H9 (cell line): ENCODE measurements around the gene ARHGAP31. TPM values are rescaled to one million over a fixed set of nuclear protein-coding genes. Genes with fewer than 3 reads are reported as not detected.

ENCODE experiments used
- DNase-seq: peaks from one replicate; pipeline ENCODE4 v3.0.0-alpha.2; 2017
- H2AFZ ChIP-seq: one replicate; pipeline ENCODE4 v1.6.1; 2013; ENCODE audit warnings: mild to moderate bottlenecking, low read length, control low read depth, moderate library complexity
- H2AK5ac ChIP-seq: 2 replicates; pipeline ENCODE4 v1.6.1; 2013; ENCODE audit warnings: low read length, control low read depth, mixed read lengths; ENCODE audit not compliant: insufficient read length
- H2BK120ac ChIP-seq: one replicate; pipeline ENCODE4 v1.6.1; 2013; ENCODE audit warnings: low read depth, mild to moderate bottlenecking, low read length, control low read depth, inconsistent platforms; ENCODE audit not compliant: poor library complexity, severe bottlenecking
- H2BK12ac ChIP-seq: 2 replicates; pipeline ENCODE4 v1.6.1; 2013; ENCODE audit warnings: low read length, control low read depth, mixed read lengths, low read depth; ENCODE audit not compliant: insufficient read length
- H2BK15ac ChIP-seq: 2 replicates; pipeline ENCODE4 v1.6.1; 2013; ENCODE audit warnings: low read depth, low read length, control low read depth
- H2BK20ac ChIP-seq: one replicate; pipeline ENCODE4 v1.6.1; 2013; ENCODE audit warnings: low read depth, mild to moderate bottlenecking, low read length, control low read depth, inconsistent platforms; ENCODE audit not compliant: poor library complexity, severe bottlenecking
- H2BK5ac ChIP-seq: 2 replicates; pipeline ENCODE4 v1.6.1; 2013; ENCODE audit warnings: low read length, control low read depth, mixed read lengths; ENCODE audit not compliant: insufficient read length
- H3K14ac ChIP-seq: 2 replicates; pipeline ENCODE4 v1.6.1; 2013; ENCODE audit warnings: low read length, control low read depth; ENCODE audit not compliant: insufficient read depth
- H3K18ac ChIP-seq: 2 replicates; pipeline ENCODE4 v1.6.1; 2013; ENCODE audit warnings: low read depth, mild to moderate bottlenecking, mixed read lengths, low read length, control low read depth; ENCODE audit not compliant: insufficient read length
- H3K23ac ChIP-seq: 2 replicates; pipeline ENCODE4 v1.6.1; 2013; ENCODE audit warnings: low read length, control low read depth, mixed read lengths, low read depth; ENCODE audit not compliant: insufficient read length
- H3K23me2 ChIP-seq: 2 replicates; pipeline ENCODE4 v1.6.1; 2013; ENCODE audit warnings: low read depth, mild to moderate bottlenecking, mixed read lengths, low read length, control low read depth; ENCODE audit not compliant: insufficient read length, poor library complexity, severe bottlenecking
- H3K27ac ChIP-seq: 2 replicates; pipeline ENCODE4 v1.5.1; 2013; ENCODE audit warnings: low read length, control low read depth, mixed read lengths, low read depth; ENCODE audit not compliant: insufficient read length
- H3K27me3 ChIP-seq: 2 replicates; pipeline ENCODE4 v1.6.1; 2013; ENCODE audit warnings: low read length, control low read depth, inconsistent platforms; ENCODE audit not compliant: insufficient read depth
- H3K4ac ChIP-seq: 2 replicates; pipeline ENCODE4 v1.6.1; 2013; ENCODE audit warnings: low read depth, mild to moderate bottlenecking, control low read depth, inconsistent platforms, low read length, moderate library complexity
- H3K4me1 ChIP-seq: 2 replicates; pipeline ENCODE4 v1.6.1; 2013; ENCODE audit warnings: low read length, control low read depth, inconsistent platforms; ENCODE audit not compliant: insufficient read depth
- H3K4me2 ChIP-seq: 2 replicates; pipeline ENCODE4 v1.6.1; 2013; ENCODE audit warnings: low read length, control low read depth, mixed read lengths; ENCODE audit not compliant: insufficient read length, insufficient read depth
- H3K56ac ChIP-seq: 2 replicates; pipeline ENCODE4 v1.6.1; 2013; ENCODE audit warnings: low read depth, mild to moderate bottlenecking, mixed read lengths, low read length, control low read depth; ENCODE audit not compliant: insufficient read length
- H3K79me1 ChIP-seq: 2 replicates; pipeline ENCODE4 v1.6.1; 2013; ENCODE audit warnings: low read depth, mild to moderate bottlenecking, moderate library complexity, low read length, control low read depth, inconsistent platforms; ENCODE audit not compliant: insufficient read depth, poor library complexity, severe bottlenecking
- H3K79me2 ChIP-seq: 2 replicates; pipeline ENCODE4 v1.6.1; 2013; ENCODE audit warnings: low read length, control low read depth, inconsistent platforms; ENCODE audit not compliant: insufficient read depth
- H3K9ac ChIP-seq: 2 replicates; pipeline ENCODE4 v1.6.1; 2013; ENCODE audit warnings: low read length, control low read depth, mixed read lengths; ENCODE audit not compliant: insufficient read length; ENCODE audit errors: extremely low read depth
- H3K9me3 ChIP-seq: one replicate; pipeline ENCODE4 v1.6.1; 2013; ENCODE audit warnings: low read depth, low read length, inconsistent platforms; ENCODE audit not compliant: control insufficient read depth
- H3T11ph ChIP-seq: one replicate; pipeline ENCODE4 v1.6.1; 2013; ENCODE audit warnings: mild to moderate bottlenecking, low read length, control low read depth, inconsistent platforms
- H4K20me1 ChIP-seq: one replicate; pipeline ENCODE4 v1.6.1; 2013; ENCODE audit not compliant: control insufficient read depth, insufficient read length, insufficient read depth
- H4K5ac ChIP-seq: 2 replicates; pipeline ENCODE4 v1.6.1; 2013; ENCODE audit warnings: low read depth, mild to moderate bottlenecking, mixed read lengths, low read length, control low read depth; ENCODE audit not compliant: insufficient read length
- H4K8ac ChIP-seq: replicated peaks from 2 replicates; pipeline ENCODE4 v1.6.1; 2013; ENCODE audit warnings: low read length, control low read depth, mixed read lengths, low read depth; ENCODE audit not compliant: insufficient read length
- H4K91ac ChIP-seq: 2 replicates; pipeline ENCODE4 v1.6.1; 2013; ENCODE audit warnings: low read depth, mild to moderate bottlenecking, moderate library complexity, mixed read lengths, low read length, control low read depth; ENCODE audit not compliant: insufficient read length
- H3K27ac Mint-ChIP-seq, 3 experiments: 2 replicates in 2 of 3; 3 replicates in 1 of 3; pipeline ENCODE4 v1.8.0; 2020 to 2021; ENCODE audit warnings: mixed read lengths in 3 of 3, mild to moderate bottlenecking in 1 of 3, moderate library complexity in 1 of 3
- H3K27me3 Mint-ChIP-seq: 2 replicates; pipeline ENCODE4 v1.8.0; 2021; ENCODE audit warnings: low read depth, mild to moderate bottlenecking, moderate library complexity, mixed read lengths
- H3K36me3 Mint-ChIP-seq, 3 experiments: 2 replicates in 2 of 3; 3 replicates in 1 of 3; pipeline ENCODE4 v1.8.0; 2020 to 2021; ENCODE audit warnings: low read depth in 3 of 3, mixed read lengths in 3 of 3; ENCODE audit not compliant: insufficient read depth in 1 of 3
- H3K4me1 Mint-ChIP-seq, 2 experiments: 2 replicates each; pipeline ENCODE4 v1.8.0; 2020; ENCODE audit warnings: mixed read lengths in 2 of 2
- H3K4me3 Mint-ChIP-seq, 2 experiments: 2 replicates in 1 of 2; 3 replicates in 1 of 2; pipeline ENCODE4 v1.8.0; 2020 to 2021; ENCODE audit warnings: mild to moderate bottlenecking in 2 of 2, mixed read lengths in 2 of 2, moderate library complexity in 1 of 2
- H3K9me3 Mint-ChIP-seq, 2 experiments: 2 replicates in 1 of 2; 3 replicates in 1 of 2; pipeline ENCODE4 v1.8.0; 2020; ENCODE audit warnings: mild to moderate bottlenecking in 2 of 2, mixed read lengths in 2 of 2, moderate library complexity in 1 of 2
- CTCF ChIP-seq: fragments of 200-600 bp; sonication (generic); conservative IDR thresholded peaks from 3 replicates; pipeline ENCODE4 v1.8.0; 2021; ENCODE audit warnings: antibody characterized with exemption, mild to moderate bottlenecking
- WGBS: extraction: QIAGEN DNeasy Blood & Tissue Kit; methylation state at CpG from one replicate; pipeline ENCODE4 v1.1.7; 2013; ENCODE audit warnings: missing lambda C conversion rate, low lambda C conversion rate, mixed read lengths; ENCODE audit not compliant: insufficient read length; ENCODE audit errors: extremely low coverage; 5-methylcytosine and 5-hydroxymethylcytosine counted together
- total RNA-seq: library from RNA; stranded (reverse); gene quantifications from 2 replicates; pipeline ENCODE4 v1.2.1, GENCODE V29; 2021

Gene ARHGAP31
- total RNA-seq, 1 experiment from 2014 or later, result 2.2 TPM

- H3K27ac ChIP-seq, result no peak overlapping the region
- no peaks in the 10 kb centered on the region; the same call in 1 of the 2 replicates for H3K27me3 Mint-ChIP-seq
Observed at GRCh38 chr3:119405315-119405714, 111.1 kb downstream of the ARHGAP31 start.

More at GRCh38 chr3:119405315-119405714, 111.1 kb downstream of the ARHGAP31 start:
- Histone ChIP-seq H3K9ac (no peak overlapping the region), H4K5ac (no peak overlapping the region), H3K4ac (no peak overlapping the region), H2BK20ac (no peak overlapping the region), H3K79me2 (no peaks in the 10 kb centered on the region), H3K4me2 (no peak overlapping the region), H3K23ac (no peak overlapping the region), H2AFZ (no peak overlapping the region), H4K20me1 (no peaks in the 10 kb centered on the region), H3K4me1 (peaks cover 9% of the 10 kb centered on the region; the same call in 1 of the 2 replicates), H2BK120ac (no peak overlapping the region), H4K8ac (no peak overlapping the region), H3K79me1 (no peaks in the 10 kb centered on the region), H3K18ac (no peak overlapping the region), H2BK12ac (no peak overlapping the region), H3K56ac (no peak overlapping the region), H2AK5ac (no peak overlapping the region), H3K14ac (no peak overlapping the region), H3K27me3 (no peaks in the 10 kb centered on the region), H3K9me3 (no peaks in the 10 kb centered on the region), H3K23me2 (no peaks in the 10 kb centered on the region), H2BK5ac (no peak overlapping the region), H4K91ac (no peak overlapping the region), H2BK15ac (no peak overlapping the region), H3T11ph (no peak overlapping the region)
- Mint-ChIP-seq H3K27ac (no peak overlapping the region), H3K36me3 (peaks cover 0 to 1% (median 0%) of the 10 kb centered on the region in 3 experiments; a peak in 2 of 7 replicates), H3K4me1 (peaks cover 27 to 28% of the 10 kb centered on the region in 2 experiments), H3K4me3 (no peak overlapping the region), H3K9me3 (no peaks in the 10 kb centered on the region)
- TF ChIP-seq CTCF, result no peak
- no CpG with 5 or more reads among the region's 2 CpGs for WGBS
- no peak for DNase-seq
